22Rv1 (cell line): Measurements from ENCODE around the gene KIAA1549.

Source experiments
- H3K27ac ChIP-seq: fragments of 450-650 bp; 2 replicates; pipeline ENCODE4 v1.5.1; 2017
- ZFX ChIP-seq: fragments of 450-650 bp; IDR thresholded peaks from 2 replicates; pipeline ENCODE4 v1.6.1; 2017; ENCODE audit warnings: antibody characterized with exemption, borderline replicate concordance
- TF ChIP-seq, protein P1 (sequence below): fragments of 450-650 bp; IDR thresholded peaks from 2 replicates; pipeline ENCODE4 v1.5.1; 2017; ENCODE audit warnings: mild to moderate bottlenecking

KIAA1549 gene

GRCh38 chr7:138926241-138926612 is 55.0 kb downstream of the KIAA1549 start:
- H3K27ac ChIP-seq: no peak overlapping the region
- TF ChIP-seq, protein P1, sequence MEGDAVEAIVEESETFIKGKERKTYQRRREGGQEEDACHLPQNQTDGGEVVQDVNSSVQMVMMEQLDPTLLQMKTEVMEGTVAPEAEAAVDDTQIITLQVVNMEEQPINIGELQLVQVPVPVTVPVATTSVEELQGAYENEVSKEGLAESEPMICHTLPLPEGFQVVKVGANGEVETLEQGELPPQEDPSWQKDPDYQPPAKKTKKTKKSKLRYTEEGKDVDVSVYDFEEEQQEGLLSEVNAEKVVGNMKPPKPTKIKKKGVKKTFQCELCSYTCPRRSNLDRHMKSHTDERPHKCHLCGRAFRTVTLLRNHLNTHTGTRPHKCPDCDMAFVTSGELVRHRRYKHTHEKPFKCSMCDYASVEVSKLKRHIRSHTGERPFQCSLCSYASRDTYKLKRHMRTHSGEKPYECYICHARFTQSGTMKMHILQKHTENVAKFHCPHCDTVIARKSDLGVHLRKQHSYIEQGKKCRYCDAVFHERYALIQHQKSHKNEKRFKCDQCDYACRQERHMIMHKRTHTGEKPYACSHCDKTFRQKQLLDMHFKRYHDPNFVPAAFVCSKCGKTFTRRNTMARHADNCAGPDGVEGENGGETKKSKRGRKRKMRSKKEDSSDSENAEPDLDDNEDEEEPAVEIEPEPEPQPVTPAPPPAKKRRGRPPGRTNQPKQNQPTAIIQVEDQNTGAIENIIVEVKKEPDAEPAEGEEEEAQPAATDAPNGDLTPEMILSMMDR: no peak
- TF ChIP-seq ZFX: no peak

DNA sequence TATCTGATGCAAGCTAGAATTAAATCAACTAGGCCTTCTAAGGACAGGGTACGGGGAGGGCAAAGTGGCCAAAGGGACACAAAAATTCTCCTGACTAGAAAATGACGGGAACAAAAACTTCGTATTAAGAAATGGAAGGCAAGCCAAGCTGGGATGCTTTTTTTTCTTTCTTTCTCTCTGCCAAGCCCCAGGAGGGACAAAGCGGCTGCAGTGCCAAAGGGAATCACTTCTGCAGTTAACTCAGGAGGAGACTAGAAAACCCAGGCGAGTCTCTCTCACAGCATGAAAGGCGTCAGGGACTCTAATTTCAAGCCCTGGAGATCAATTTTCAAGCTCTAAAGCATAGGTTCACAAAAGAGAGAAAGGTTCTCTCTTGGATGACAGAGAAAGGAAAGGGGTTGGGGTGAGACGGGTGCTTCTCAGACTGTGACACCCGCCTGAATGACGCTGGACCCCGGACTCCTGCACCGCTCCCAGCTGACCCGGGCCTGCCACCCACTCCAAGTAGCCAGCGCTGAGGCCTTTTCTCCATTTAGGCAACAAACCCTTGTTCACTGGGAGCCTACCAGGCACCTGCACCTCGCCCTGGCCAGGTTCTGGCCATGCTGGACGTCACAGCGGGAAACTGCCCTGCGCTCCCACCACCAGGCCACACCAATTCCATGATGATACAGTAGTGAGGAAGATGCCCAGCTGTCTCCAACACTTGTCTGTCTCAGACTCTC is 56.5 kb downstream of the KIAA1549 start:
- no peak overlapping the region for H3K27ac ChIP-seq

DNA sequence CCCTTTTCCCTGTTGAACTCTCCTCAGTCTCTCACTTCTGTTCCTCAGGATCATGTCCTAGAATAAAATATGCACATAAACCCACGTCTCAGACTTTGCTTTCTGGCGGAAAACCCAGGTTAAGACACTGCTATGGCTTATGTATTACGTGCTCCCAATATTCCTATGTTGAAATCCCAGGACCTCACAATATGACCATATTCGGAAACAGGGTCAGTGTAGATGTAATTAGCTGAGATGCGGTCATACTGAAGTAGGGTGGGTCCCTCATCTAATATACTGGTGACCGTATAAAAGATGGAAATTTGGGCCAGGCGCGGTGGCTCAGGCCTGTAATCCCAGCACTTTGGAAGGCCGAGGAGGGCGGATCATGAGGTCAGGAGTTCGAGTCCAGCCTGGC is 59.9 kb downstream of the KIAA1549 start:
- H3K27ac ChIP-seq: no peak overlapping the region
- TF ChIP-seq ZFX: no peak
- TF ChIP-seq, protein P1: no peak

More for the DNA sequence above, 56.5 kb downstream of the KIAA1549 start:
- TF ChIP-seq, protein P1: no peak
- TF ChIP-seq ZFX: no peak

DNA sequence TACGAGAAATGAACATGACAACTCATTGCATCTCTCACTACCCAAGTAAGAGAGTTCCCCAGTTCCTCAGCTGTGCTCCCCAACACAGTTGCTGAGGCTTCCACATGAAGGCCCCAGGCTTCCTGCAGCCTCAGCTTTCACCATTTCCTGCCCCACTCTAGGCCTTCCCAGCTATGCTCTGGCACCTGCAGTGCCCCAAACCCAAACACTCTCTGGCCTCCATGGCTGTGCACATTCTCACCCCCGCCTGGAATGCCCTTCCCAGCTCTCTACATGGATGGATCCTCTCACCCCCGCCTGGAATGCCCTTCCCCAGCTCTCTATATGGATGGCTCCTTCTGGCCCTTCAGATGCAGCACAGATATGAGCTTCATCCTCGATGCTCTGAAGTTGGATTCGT is 61.3 kb downstream of the KIAA1549 start:
- H3K27ac ChIP-seq: no peak overlapping the region
- TF ChIP-seq ZFX: no peak
- TF ChIP-seq, protein P1: no peak

- H3K27ac ChIP-seq: no peak overlapping the region
- TF ChIP-seq, protein P1: no peak
- no peak for TF ChIP-seq ZFX
These were observed 62.0 kb downstream of the KIAA1549 start for GRCh38 chr7:138919216-138919615.

DNA sequence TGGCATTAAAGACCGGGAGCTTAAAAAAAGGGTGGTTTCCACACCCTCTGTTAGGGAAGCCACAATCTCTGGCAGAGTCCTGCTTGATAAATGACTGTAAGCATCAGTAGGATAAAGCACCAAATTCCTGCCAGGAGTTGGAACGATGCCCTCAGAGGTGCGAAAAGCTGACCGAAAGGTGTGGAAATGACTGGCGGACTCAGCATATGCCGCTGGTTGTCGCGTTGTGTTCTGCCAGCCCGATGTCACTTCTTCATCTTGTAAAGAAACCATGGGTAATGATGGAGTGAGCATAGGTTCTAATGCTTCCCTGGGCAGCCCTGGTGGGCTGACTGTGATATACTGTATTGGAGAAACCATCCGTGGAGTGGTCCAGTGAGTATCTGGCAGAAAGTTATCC is 62.4 kb downstream of the KIAA1549 start:
- TF ChIP-seq, protein P1: no peak
- TF ChIP-seq ZFX: no peak
- no peak overlapping the region for H3K27ac ChIP-seq

DNA sequence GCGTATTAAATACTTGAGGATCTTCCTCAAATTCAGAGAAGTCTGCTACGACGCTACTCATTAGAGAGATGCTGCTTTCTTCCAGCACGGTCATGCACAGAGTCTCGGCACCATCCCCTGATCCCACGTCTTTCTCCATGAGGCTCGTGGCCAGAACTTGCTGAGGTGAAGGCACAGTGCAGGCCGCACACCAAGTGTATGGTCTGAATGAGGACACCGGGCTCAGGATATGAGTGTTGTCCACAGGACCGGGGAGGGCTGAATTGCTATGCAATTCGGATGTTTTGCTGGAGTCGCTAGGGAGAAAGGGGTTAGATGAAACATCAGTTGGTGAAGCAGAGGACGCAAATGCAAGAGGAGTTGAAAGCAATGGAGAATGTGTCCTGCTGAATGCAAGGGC is 63.0 kb downstream of the KIAA1549 start:
- no peak overlapping the region for H3K27ac ChIP-seq
- TF ChIP-seq, protein P1: no peak
- TF ChIP-seq ZFX: no peak
